HG03139 (cell line): Measurements from ENCODE around the gene ANKRD10.

Source experiments
- ATAC-seq: cut with Tn5 transposase; IDR thresholded peaks from one replicate; pipeline ENCODE4 v1.9.1; 2021; ENCODE audit not compliant: unreplicated experiment

ANKRD10 gene

GRCh38 chr13:110916301-110917142, 1.7 kb upstream of the ANKRD10 start:
- ATAC-seq: no peak

GRCh38 chr13:110915874-110916206, 971 bp upstream of the ANKRD10 start:
- no peak for ATAC-seq

GRCh38 chr13:110914331-110915056, 375 bp downstream of the ANKRD10 start:
- peak; percentile 31 for ATAC-seq

GRCh38 chr13:110914081-110914330, 863 bp downstream of the ANKRD10 start:
- no peak for ATAC-seq

GRCh38 chr13:110913322-110914080, 1.4 kb downstream of the ANKRD10 start:
- ATAC-seq: no peak

GRCh38 chr13:110912651-110913051, 2.2 kb downstream of the ANKRD10 start:
- no peak for ATAC-seq

- ATAC-seq: no peak
Observed at GRCh38 chr13:110911880-110912279, 3.0 kb downstream of the ANKRD10 start.

GRCh38 chr13:110910013-110910890, 4.6 kb downstream of the ANKRD10 start:
- no peak for ATAC-seq

- ATAC-seq: no peak
Observed at GRCh38 chr13:110907951-110908898, 6.6 kb downstream of the ANKRD10 start.

- no peak for ATAC-seq
Observed at GRCh38 chr13:110907301-110907700, 7.6 kb downstream of the ANKRD10 start.

- ATAC-seq: no peak
Observed at GRCh38 chr13:110904748-110905147, 10.1 kb downstream of the ANKRD10 start.

- ATAC-seq: no peak
Observed at GRCh38 chr13:110902370-110902769, 12.5 kb downstream of the ANKRD10 start.

- no peak for ATAC-seq
Observed at GRCh38 chr13:110897521-110897920, 17.3 kb downstream of the ANKRD10 start.

GRCh38 chr13:110897014-110897413, 17.9 kb downstream of the ANKRD10 start:
- no peak for ATAC-seq

GRCh38 chr13:110894086-110894485, 20.8 kb downstream of the ANKRD10 start:
- no peak for ATAC-seq

- ATAC-seq: no peak
Observed at GRCh38 chr13:110893571-110893970, 21.3 kb downstream of the ANKRD10 start.

GRCh38 chr13:110890279-110891165, 24.3 kb downstream of the ANKRD10 start:
- no peak for ATAC-seq

- no peak for ATAC-seq
Observed at GRCh38 chr13:110888390-110888789, 26.5 kb downstream of the ANKRD10 start.
